ENCODE data around the gene SMO.

The SMO gene

DNA sequence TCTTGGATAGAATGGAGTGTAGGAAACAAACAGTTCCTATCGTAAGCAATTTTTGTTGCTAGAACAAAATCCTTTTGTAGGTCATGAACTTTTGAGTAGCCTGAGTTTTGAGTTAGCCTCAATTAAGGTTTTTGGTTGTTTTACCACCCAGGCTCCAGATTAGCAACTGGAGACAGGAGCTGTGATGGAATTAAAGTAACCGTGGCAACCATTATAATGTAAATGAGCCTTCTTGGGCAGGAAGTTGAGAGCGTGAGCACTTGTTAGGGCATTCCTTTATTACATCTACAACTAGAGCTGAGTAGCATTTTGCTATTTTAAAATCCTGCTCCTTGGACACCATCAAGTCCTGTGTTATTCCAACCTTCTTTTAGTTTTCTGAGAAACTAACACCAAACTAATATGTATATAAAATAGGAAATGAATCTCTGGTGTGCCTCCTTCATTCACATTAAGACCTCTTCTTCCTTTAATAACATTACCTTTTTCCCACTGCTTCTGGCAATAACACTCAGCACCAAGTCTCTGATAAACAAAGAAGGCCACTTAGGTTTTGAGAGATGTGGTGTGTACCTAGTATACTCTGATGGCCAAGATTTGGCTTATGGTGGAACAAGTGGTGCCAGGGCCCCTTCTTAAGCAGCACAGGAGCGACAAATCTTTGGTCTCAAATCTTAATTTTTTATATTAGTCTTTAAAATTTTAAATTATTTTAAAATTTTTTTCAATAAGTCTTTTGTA is 70.4 kb downstream of the SMO start:
- ChIA-PET CTCF (interaction anchor here (1.0 to 5.8 kb wide), 2 partner anchors 13 to 40 kb away, joined by 3 to 38 read pairs; no protein-coding TSS in a partner anchor), POLR2A (no interaction called here)
- DNase-seq (ENCODE audit: low read depth, low spot score) = no peak
- no peak overlapping the region for H3K4me3 ChIP-seq (ENCODE audit: low read depth, low read length)
- TF ChIP-seq, protein P1, sequence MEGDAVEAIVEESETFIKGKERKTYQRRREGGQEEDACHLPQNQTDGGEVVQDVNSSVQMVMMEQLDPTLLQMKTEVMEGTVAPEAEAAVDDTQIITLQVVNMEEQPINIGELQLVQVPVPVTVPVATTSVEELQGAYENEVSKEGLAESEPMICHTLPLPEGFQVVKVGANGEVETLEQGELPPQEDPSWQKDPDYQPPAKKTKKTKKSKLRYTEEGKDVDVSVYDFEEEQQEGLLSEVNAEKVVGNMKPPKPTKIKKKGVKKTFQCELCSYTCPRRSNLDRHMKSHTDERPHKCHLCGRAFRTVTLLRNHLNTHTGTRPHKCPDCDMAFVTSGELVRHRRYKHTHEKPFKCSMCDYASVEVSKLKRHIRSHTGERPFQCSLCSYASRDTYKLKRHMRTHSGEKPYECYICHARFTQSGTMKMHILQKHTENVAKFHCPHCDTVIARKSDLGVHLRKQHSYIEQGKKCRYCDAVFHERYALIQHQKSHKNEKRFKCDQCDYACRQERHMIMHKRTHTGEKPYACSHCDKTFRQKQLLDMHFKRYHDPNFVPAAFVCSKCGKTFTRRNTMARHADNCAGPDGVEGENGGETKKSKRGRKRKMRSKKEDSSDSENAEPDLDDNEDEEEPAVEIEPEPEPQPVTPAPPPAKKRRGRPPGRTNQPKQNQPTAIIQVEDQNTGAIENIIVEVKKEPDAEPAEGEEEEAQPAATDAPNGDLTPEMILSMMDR (IDR thresholded peaks at IDR 0.05; ENCODE audit: insufficient read depth, low read length, missing control alignments) = no peak

DNA sequence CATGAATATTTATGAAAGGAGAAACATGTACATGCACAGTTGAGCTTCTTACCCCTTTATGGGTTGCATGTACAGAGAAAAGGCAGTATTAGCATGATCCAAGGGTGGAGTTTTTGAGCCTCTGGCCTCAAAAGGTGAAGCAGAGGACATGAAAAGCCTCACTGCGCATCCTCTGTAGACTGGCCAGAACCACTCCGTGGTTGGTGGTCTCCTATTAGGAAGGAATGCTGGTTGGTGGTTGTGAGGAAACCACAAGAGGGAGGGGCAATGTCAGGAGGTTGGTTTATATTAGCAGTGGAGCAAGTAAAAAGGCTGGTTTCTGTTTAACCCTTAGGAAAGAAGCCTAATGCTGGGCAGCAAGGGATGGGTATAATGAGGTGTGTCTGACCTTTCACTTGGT is 73.9 kb downstream of the SMO start:
- DNase-seq (ENCODE audit: low read depth, low spot score) = no peak
- CTCF ChIA-PET = interaction anchor here (0.9 to 5.8 kb wide), 7 partner anchors 9 to 53 kb away, joined by 3 to 38 read pairs (median 3); no protein-coding TSS in a partner anchor
- POLR2A ChIA-PET = no interaction called here
- no peak overlapping the region for H3K4me3 ChIP-seq (ENCODE audit: low read depth, low read length)
- TF ChIP-seq, protein P1 (IDR thresholded peaks at IDR 0.05; ENCODE audit: insufficient read depth, low read length, missing control alignments) = no peak
